Activated CD4-positive, alpha-beta T cell treated with anti-CD3 and anti-CD28 coated beads, Interleukin-2, amount 50 U/mL, for 16 hours (primary cell): ENCODE measurements around the gene SDK1.

ENCODE experiments used
- DNase-seq: peaks from one replicate; pipeline ENCODE4 v3.0.0-alpha.2; 2020

SDK1 gene

GRCh38 chr7:4174451-4174850 lies 873.4 kb downstream of the SDK1 start:
- DNase-seq: no peak

GRCh38 chr7:4174884-4175283 lies 873.8 kb downstream of the SDK1 start:
- no peak for DNase-seq

GRCh38 chr7:4175346-4175973 lies 874.4 kb downstream of the SDK1 start:
- no peak for DNase-seq

DNA sequence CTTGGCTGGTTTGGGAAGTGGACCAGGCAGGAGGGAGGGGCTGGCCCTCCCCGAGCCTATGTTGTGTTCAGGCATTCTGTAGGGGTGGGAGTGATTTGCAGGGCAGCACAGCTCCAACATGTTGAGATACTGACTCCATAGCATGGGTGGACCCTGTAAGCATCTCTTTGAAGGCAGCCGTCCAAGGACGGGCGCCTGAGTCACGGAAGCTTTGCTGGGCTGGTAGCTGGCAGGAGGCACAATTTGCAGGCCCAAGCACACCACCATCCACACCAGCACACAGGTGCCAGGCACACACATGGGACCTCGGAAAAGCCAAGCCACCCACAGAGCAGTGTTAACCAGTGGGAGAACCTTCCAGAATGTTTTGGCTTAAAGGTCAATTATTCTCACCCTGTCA lies 875.9 kb downstream of the SDK1 start:
- DNase-seq: no peak

- no peak for DNase-seq
Observed at GRCh38 chr7:4178416-4178815, 877.4 kb downstream of the SDK1 start.

DNA sequence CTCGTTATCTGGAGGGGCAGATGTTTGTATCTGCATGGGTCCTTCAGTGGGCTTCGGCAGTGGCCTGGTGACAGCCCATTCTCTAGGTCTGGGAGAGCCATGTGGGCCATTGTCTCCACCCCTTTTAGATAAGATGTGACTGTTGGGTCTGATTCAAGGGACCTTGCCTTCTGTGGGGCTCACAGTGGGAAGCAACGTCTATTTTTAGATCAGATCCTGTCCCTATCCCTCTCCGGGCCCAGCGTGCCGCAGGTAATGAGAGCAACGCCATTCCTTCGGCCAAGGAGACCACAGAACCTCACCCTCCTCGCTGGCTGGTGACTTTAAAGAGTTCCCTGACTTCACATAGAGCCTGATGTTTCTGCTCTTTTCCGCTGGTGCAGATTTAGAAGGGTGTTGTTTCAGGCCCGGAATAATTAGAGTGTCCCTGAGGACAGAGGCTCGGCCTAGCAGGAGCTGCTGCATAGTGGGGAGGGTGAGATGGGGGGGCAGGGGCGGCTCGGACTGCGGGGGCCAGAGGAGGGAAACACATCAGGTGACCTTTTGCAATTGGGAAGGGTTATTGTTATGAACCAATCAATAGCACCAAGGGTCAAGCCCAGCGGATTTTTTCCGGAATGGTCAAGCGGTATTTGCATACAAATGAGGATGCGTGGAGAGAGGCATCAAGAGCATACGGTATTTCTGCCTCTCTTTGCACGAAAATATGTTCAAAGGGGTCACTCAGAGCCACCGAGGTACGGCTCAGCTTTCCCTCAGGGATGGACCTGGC lies 878.0 kb downstream of the SDK1 start:
- DNase-seq: no peak

DNA sequence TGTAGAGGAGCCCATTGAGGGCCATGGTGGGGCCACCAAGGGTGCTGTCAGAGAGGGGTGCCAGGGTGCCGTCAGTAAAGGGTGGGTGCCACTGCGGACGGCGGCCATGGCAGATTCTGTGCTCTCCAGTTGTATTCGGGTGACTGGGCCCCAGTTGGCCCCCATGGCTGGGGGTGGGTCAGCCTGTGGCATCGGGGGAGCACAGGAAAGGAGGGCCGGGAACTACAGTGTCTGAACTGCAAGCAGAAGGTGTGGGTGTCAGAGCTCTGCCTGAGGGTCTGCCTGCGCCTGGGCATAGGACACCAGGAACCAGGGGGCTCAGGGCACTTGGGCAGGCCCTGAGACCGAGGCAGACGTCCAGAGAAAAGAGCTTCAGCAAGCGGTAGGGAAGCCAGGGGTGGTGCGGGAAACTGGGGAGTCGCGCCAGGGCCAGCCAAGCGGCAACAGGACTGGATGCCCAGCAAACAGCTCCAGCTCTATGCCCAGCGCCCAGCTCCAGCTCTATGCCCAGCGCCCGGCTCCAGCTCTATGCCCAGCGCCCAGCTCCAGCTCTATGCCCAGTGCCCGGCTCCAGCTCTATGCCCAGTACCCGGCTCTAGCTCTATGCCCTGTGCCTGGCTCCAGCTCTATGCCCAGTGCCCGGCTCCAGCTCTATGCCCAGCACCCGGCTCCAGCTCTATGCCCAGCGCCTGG lies 878.8 kb downstream of the SDK1 start:
- no peak for DNase-seq

DNA sequence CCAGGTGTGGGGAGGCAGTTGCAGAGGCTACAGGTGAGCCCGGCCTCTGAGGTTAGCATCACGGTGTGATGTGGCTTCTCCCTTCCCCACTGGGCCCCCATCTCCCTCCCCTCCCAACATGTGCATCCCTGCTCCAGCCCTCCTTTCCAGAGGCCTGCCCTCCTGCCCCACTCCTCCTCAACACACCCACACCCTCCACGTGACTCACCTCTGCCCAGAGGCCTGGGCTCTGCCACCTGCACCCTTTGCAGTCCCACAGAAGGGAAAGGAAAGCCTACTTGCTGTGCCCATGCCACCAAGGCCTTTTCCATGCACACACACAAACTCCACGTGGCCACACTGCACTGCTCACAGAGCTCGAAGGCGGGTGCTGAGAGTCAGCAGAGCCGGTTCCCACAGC lies 880.4 kb downstream of the SDK1 start:
- DNase-seq: no peak

DNA sequence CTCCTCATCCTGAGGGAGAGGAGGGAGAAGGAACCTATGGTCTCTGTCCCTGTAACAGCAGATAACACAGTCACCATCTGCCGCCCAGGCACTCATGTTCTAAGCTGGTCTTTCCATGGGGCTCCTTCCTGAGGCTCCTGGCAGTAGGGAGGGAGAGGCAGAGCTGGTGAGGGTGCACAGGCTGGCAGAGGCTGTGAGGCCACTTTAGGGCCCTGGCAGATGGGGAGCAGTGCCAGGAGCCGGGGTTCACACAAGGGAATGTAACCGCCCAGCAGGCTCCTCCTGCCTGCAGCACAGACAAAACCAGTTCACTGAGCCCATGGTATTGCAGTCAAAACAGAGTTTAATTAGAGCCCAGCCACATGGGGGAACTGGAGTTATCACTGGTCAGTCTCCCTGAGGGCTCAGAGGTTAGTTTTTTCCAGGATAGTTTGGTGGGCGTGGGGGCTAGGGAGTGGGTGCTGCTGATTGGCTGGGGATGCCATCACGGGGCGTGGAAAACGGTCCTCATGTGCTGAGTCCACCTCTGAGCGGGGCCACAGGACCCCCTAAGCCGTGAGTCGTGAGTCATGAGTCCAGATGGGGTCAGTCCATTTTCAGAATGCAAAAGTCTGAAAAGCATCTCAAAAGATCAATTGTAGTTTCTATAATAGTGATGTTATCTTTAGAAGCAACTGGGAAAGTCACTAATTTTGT lies 881.7 kb downstream of the SDK1 start:
- no peak for DNase-seq

DNA sequence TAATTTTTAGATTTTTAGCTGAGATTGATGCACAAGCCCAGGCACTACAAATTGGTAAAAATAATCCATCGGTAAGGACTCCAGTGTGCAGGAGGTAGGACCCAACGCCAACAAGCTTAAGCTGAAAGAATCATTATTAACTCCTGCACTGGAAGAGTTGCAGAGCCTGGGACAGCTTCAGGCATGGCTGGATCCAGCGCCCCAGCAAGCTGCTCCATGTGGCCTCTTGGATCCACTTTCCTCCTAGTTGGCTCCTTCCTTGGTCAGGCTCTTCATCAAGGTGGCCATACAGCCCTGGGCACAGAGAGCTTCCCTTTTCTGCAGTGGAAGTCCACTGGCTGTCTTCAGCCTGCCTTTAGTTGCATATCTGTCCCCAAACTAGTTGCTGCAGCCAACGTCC lies 883.6 kb downstream of the SDK1 start:
- DNase-seq: no peak

GRCh38 chr7:4185136-4185535 lies 884.1 kb downstream of the SDK1 start:
- no peak for DNase-seq

GRCh38 chr7:4185721-4186512 lies 884.9 kb downstream of the SDK1 start:
- no peak for DNase-seq

GRCh38 chr7:4186513-4186780 lies 885.4 kb downstream of the SDK1 start:
- no peak for DNase-seq

- DNase-seq: no peak
Observed at GRCh38 chr7:4188651-4189050, 887.6 kb downstream of the SDK1 start.

GRCh38 chr7:4189131-4189570 lies 888.1 kb downstream of the SDK1 start:
- no peak for DNase-seq

- DNase-seq: no peak
Observed at GRCh38 chr7:4190010-4190981, 889.2 kb downstream of the SDK1 start.

- DNase-seq: no peak
Observed at GRCh38 chr7:4191046-4191445, 890.0 kb downstream of the SDK1 start.

DNA sequence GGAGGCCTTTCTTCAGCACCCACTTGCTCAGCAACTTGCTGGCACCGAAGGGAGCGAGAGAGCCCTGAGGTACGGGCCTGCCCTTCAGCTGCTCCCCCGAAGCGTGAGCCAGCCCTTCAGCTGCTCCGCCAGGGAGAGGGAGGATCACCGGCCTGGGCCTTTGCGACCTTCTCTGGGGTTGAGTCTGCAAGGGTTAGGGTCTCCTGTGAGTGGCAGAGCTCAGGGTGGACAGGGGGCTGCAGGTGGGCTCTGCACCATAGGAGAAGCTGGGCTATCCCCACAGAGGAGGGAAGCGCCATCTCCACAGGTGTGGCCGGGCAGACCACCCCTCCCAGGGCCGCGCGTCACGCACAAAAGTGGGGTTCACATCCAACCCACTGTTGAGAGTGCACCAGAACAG lies 890.5 kb downstream of the SDK1 start:
- DNase-seq: no peak

- no peak for DNase-seq
Observed at GRCh38 chr7:4195660-4196059, 894.6 kb downstream of the SDK1 start.

GRCh38 chr7:4196121-4196819 lies 895.2 kb downstream of the SDK1 start:
- no peak for DNase-seq

- no peak for DNase-seq
Observed at GRCh38 chr7:4198301-4198700, 897.2 kb downstream of the SDK1 start.
